Neural progenitor cell (in vitro differentiated cells): ENCODE results near the gene SLC9C1. TPM values are rescaled to one million over a fixed set of nuclear protein-coding genes. Genes with fewer than 3 reads are reported as not detected.

Experiments used
- DNase-seq: peaks from one replicate; pipeline ENCODE4 v3.0.0-alpha.2; 2016; ENCODE audit warnings: low spot score
- H2AFZ ChIP-seq: fragments of 200-600 bp; sonication (generic); replicated peaks from 2 replicates; pipeline ENCODE4 v1.6.1; 2016; ENCODE audit warnings: antibody characterized with exemption
- H3F3A ChIP-seq: fragments of 200-600 bp; sonication (generic); 2 replicates; pipeline ENCODE4 v1.6.1; 2016; ENCODE audit warnings: antibody characterized with exemption, low read depth
- H3K27ac ChIP-seq: fragments of 200-600 bp; sonication (generic); 2 replicates; pipeline ENCODE4 v1.5.1; 2016; ENCODE audit warnings: mild to moderate bottlenecking
- H3K27me3 ChIP-seq: fragments of 200-600 bp; sonication (generic); 2 replicates; pipeline ENCODE4 v1.6.1; 2016; ENCODE audit warnings: mild to moderate bottlenecking, moderate library complexity
- H3K36me3 ChIP-seq: fragments of 200-600 bp; sonication (generic); 2 replicates; pipeline ENCODE4 v1.5.1; 2016
- H3K4me1 ChIP-seq: fragments of 200-600 bp; sonication (generic); 2 replicates; pipeline ENCODE4 v1.6.1; 2016; ENCODE audit warnings: mixed run types
- H3K4me2 ChIP-seq: fragments of 200-600 bp; sonication (generic); 2 replicates; pipeline ENCODE4 v1.6.1; 2016
- H3K4me3 ChIP-seq: fragments of 200-600 bp; sonication (generic); 2 replicates; pipeline ENCODE4 v1.5.1; 2016
- H3K79me2 ChIP-seq: fragments of 200-600 bp; sonication (generic); 2 replicates; pipeline ENCODE4 v1.6.1; 2016; ENCODE audit warnings: low read depth
- H3K9ac ChIP-seq: fragments of 200-600 bp; sonication (generic); 2 replicates; pipeline ENCODE4 v1.6.1; 2016
- H3K9me3 ChIP-seq: fragments of 200-600 bp; sonication (generic); 2 replicates; pipeline ENCODE4 v1.5.1; 2016; ENCODE audit warnings: low read depth
- H4K20me1 ChIP-seq: fragments of 200-600 bp; sonication (generic); 2 replicates; pipeline ENCODE4 v1.6.1; 2016; ENCODE audit warnings: low read depth
- H3K27ac Mint-ChIP-seq: 3 replicates; pipeline ENCODE4 v1.8.0; 2021; ENCODE audit warnings: mixed read lengths
- H3K27me3 Mint-ChIP-seq: 2 replicates; pipeline ENCODE4 v1.8.0; 2022; ENCODE audit warnings: low read depth, mild to moderate bottlenecking, inconsistent platforms, moderate library complexity, mixed read lengths; ENCODE audit not compliant: insufficient read depth
- H3K36me3 Mint-ChIP-seq: 3 replicates; pipeline ENCODE4 v1.8.0; 2021; ENCODE audit warnings: mixed read lengths
- H3K4me1 Mint-ChIP-seq: 3 replicates; pipeline ENCODE4 v1.8.0; 2021; ENCODE audit warnings: mixed read lengths
- H3K4me3 Mint-ChIP-seq: 3 replicates; pipeline ENCODE4 v1.8.0; 2021; ENCODE audit warnings: mild to moderate bottlenecking, moderate library complexity, mixed read lengths
- H3K9me3 Mint-ChIP-seq: 3 replicates; pipeline ENCODE4 v1.8.0; 2020; ENCODE audit warnings: mixed read lengths
- CTCF ChIP-seq: fragments of 200-600 bp; sonication (generic); IDR thresholded peaks from 2 replicates; pipeline ENCODE4 v1.5.1; 2017; ENCODE audit warnings: antibody characterized with exemption, mild to moderate bottlenecking
- EZH2 ChIP-seq: fragments of 200-600 bp; sonication (generic); IDR thresholded peaks from 2 replicates; pipeline ENCODE4 v1.6.1; 2017; ENCODE audit warnings: antibody characterized with exemption, mild to moderate bottlenecking, moderate library complexity
- EZH2phosphoT487 ChIP-seq: fragments of 200-600 bp; sonication (generic); IDR thresholded peaks from 2 replicates; pipeline ENCODE4 v1.6.1; 2017; ENCODE audit warnings: antibody characterized with exemption
- total RNA-seq: library from RNA; depleted of rRNA; stranded (reverse); fragments of >200 nt; gene quantifications from 2 replicates; pipeline ENCODE4 v1.2.3, GENCODE V29; 2015; ENCODE audit warnings: low replicate concordance

SLC9C1 gene
- total RNA-seq, 1 donor from 2014 or later = 1.3 TPM

- H3K36me3 Mint-ChIP-seq = no peaks in the 10 kb centered on the region
- no peak overlapping the region for H2AFZ ChIP-seq
- no peak overlapping the region for H3K9ac ChIP-seq
- no peaks in the 10 kb centered on the region for H4K20me1 ChIP-seq
- no peak overlapping the region for H3K4me3 Mint-ChIP-seq
- no peaks in the 10 kb centered on the region for H3K9me3 ChIP-seq
- no peaks in the 10 kb centered on the region for H3K27me3 ChIP-seq
- TF ChIP-seq EZH2 (no peak), EZH2phosphoT487 (no peak), CTCF (peak; percentile 21)
- peaks cover 33% of the 10 kb centered on the region for H3F3A ChIP-seq
- H3K4me2 ChIP-seq = peak overlapping the region; percentile 45
- peak overlapping the region; percentile 13 for H3K27ac ChIP-seq
- H3K27ac Mint-ChIP-seq = peak overlapping the region; percentile 32
- no peaks in the 10 kb centered on the region for H3K79me2 ChIP-seq
- H3K4me3 ChIP-seq = no peak overlapping the region
- H3K9me3 Mint-ChIP-seq = peaks cover 2% of the 10 kb centered on the region
- H3K36me3 ChIP-seq = no peaks in the 10 kb centered on the region
- DNase-seq = peak; percentile 9
- peaks cover 29% of the 10 kb centered on the region for H3K4me1 ChIP-seq
- H3K27me3 Mint-ChIP-seq = no peaks in the 10 kb centered on the region
- H3K4me1 Mint-ChIP-seq = peaks cover 36% of the 10 kb centered on the region
Observed at GRCh38 chr3:112138219-112138969, 155.6 kb downstream of the SLC9C1 start.

- Histone ChIP-seq H3K79me2 (no peaks in the 10 kb centered on the region), H3K27ac (peak overlapping the region; percentile 13), H3K27me3 (no peaks in the 10 kb centered on the region), H3K36me3 (no peaks in the 10 kb centered on the region), H3K4me3 (no peak overlapping the region), H3K4me1 (peaks cover 29% of the 10 kb centered on the region), H3K9ac (no peak overlapping the region), H4K20me1 (no peaks in the 10 kb centered on the region), H3K4me2 (peak overlapping the region; percentile 45), H2AFZ (no peak overlapping the region), H3K9me3 (no peaks in the 10 kb centered on the region), H3F3A (peaks cover 33% of the 10 kb centered on the region)
- no peaks in the 10 kb centered on the region for H3K9me3 Mint-ChIP-seq
- no peak for DNase-seq
- no peaks in the 10 kb centered on the region for H3K27me3 Mint-ChIP-seq
- H3K4me1 Mint-ChIP-seq = peaks cover 36% of the 10 kb centered on the region
- TF ChIP-seq CTCF (no peak), EZH2 (no peak), EZH2phosphoT487 (no peak)
- peak overlapping the region; percentile 32 for H3K27ac Mint-ChIP-seq
- H3K36me3 Mint-ChIP-seq = no peaks in the 10 kb centered on the region
- H3K4me3 Mint-ChIP-seq = no peak overlapping the region
Observed at GRCh38 chr3:112137781-112138180, 156.2 kb downstream of the SLC9C1 start.

GRCh38 chr3:112136959-112137693 is 156.9 kb downstream of the SLC9C1 start:
- no peaks in the 10 kb centered on the region for H3K27me3 ChIP-seq
- no peaks in the 10 kb centered on the region for H3K9me3 ChIP-seq
- Mint-ChIP-seq H3K36me3 (no peaks in the 10 kb centered on the region), H3K27me3 (no peaks in the 10 kb centered on the region), H3K27ac (peak overlapping the region; percentile 27), H3K4me1 (peaks cover 36% of the 10 kb centered on the region), H3K9me3 (no peaks in the 10 kb centered on the region), H3K4me3 (no peak overlapping the region)
- peaks cover 29% of the 10 kb centered on the region for H3K4me1 ChIP-seq
- TF ChIP-seq CTCF (peak; percentile 83), EZH2phosphoT487 (peak; percentile 62), EZH2 (no peak)
- no peak overlapping the region for H2AFZ ChIP-seq
- H4K20me1 ChIP-seq = no peaks in the 10 kb centered on the region
- H3K9ac ChIP-seq = no peak overlapping the region
- peaks cover 33% of the 10 kb centered on the region for H3F3A ChIP-seq
- no peaks in the 10 kb centered on the region for H3K79me2 ChIP-seq
- H3K36me3 ChIP-seq = no peaks in the 10 kb centered on the region
- H3K27ac ChIP-seq = no peak overlapping the region
- no peak overlapping the region for H3K4me3 ChIP-seq
- peak; percentile 91 for DNase-seq
- H3K4me2 ChIP-seq = peak overlapping the region; percentile 45
